ENCODE results near the gene CNOT6. TPM values are rescaled to one million over a fixed set of nuclear protein-coding genes. Genes with fewer than 3 reads are reported as not detected.
"Not testable (repeated sequence)": the region's sequence is repeated elsewhere in the genome, so short reads cannot be mapped to it uniquely, and the experiment has no call there.

CNOT6 gene
- total and polyA plus RNA-seq, 5 experiments from 2014 or later: 6.0 to 50.7 (median 11.1) TPM

DNA sequence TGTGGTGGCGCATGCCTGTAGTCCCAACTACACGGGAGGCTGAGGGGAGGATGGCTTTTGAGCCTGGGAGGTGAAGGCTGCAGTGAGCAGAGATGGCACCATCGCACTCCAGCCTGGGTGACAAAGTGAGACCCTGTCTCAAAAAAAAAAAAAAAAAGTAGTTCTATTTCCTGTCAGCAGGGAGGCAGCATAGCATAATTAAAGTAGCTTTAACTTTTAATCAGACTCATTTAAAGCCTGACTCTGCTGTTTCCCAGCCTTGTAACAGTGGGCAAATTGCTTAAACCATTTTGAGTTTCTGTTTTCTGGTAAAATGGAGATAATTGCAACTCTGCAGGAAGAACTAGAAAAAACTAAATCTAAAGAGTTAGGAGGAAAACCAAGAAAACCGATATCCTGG is 31.2 kb downstream of the CNOT6 start:
- peak; percentile 46 to 76 for ATAC-seq
- H3K27ac Mint-ChIP-seq: peak overlapping the region in 6 of 10 donors; percentile 63 to 80 (median 68)
- H3K36me3 Mint-ChIP-seq: peaks cover 5 to 29% (median 7%) of the 10 kb centered on the region in 3 donors
- peak overlapping the region in 4 of 10 donors; percentile 10 to 55 (median 30) for H3K4me3 Mint-ChIP-seq
- peaks cover 28 to 59% (median 59%) of the 10 kb centered on the region in 4 donors for H3K4me1 Mint-ChIP-seq
- POLR2A ChIA-PET: interaction anchor here (0.6 to 1.8 kb wide), 7 partner anchors 31 to 159 kb away, joined by 3 to 8 read pairs (median 4); partner anchors contain the start of genes CNOT6 and SCGB3A1
- no peaks in the 10 kb centered on the region for H3K9me3 Mint-ChIP-seq
- DNase-seq: peak in 3 of 10 donors; percentile 8 to 24 (median 21)
- H3K27me3 Mint-ChIP-seq: no peaks in the 10 kb centered on the region

DNA sequence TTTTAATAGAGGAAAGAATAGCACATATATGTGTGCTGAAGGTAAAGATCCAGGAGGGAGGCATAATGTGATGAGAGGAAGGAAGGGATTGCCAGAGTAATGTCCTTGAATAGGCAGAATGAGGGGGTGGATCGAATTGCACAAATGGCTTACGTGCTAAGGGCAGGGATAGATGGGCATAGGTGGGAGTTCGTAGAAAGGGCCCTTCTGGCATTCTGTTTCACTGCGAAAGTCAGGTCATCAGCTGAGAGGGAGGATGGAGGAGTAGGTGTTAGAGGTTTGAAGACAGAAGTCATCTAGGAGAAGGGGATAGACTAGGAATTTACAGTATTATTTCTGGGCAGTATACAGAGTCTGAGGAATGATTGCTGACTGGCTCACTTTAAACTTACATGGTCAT is 32.1 kb downstream of the CNOT6 start:
- Mint-ChIP-seq H3K9me3 (no peaks in the 10 kb centered on the region), H3K27me3 (no peaks in the 10 kb centered on the region), H3K27ac (peak overlapping the region in 3 of 10 donors; percentile 1 to 51 (median 22)), H3K4me3 (no peak overlapping the region), H3K36me3 (peaks cover 5 to 30% (median 7%) of the 10 kb centered on the region in 3 donors), H3K4me1 (peaks cover 28 to 55% (median 54%) of the 10 kb centered on the region in 4 donors)
- POLR2A ChIA-PET: interaction anchor here (0.7 to 1.5 kb wide), 3 partner anchors 40 to 193 kb away, joined by 3 to 5 read pairs (median 4); no protein-coding TSS in a partner anchor
- DNase-seq (no peak), ATAC-seq (no peak)

DNA sequence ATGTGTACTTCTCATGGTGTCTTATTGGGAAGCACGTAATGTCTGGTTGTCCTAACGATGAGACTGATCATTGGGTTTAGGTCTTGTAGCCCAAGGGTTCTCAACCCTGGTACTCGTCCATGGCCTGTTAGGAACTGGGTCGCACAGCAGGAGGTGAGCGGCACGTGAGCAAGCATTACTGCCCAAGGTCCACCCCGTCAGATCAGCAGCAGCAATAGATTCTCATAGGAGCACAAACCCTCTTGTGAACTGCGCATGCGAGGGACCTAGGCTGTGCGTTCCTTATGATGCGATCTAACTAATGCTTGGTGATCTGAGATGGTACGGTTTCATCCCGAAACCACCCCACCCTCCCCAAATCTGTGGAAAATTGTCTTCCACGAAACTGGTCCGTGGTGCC is 33.5 kb downstream of the CNOT6 start:
- H3K27ac Mint-ChIP-seq: peak overlapping the region in 2 of 10 donors; percentile 48 to 52
- DNase-seq (no peak), ATAC-seq (no peak)
- POLR2A ChIA-PET: no interaction called here
- H3K4me3 Mint-ChIP-seq: no peak overlapping the region
- H3K27me3 Mint-ChIP-seq: no peaks in the 10 kb centered on the region
- H3K4me1 Mint-ChIP-seq: peaks cover 27 to 46% (median 43%) of the 10 kb centered on the region in 4 donors
- no peaks in the 10 kb centered on the region for H3K9me3 Mint-ChIP-seq
- peaks cover 7 to 44% (median 15%) of the 10 kb centered on the region in 3 donors for H3K36me3 Mint-ChIP-seq

DNA sequence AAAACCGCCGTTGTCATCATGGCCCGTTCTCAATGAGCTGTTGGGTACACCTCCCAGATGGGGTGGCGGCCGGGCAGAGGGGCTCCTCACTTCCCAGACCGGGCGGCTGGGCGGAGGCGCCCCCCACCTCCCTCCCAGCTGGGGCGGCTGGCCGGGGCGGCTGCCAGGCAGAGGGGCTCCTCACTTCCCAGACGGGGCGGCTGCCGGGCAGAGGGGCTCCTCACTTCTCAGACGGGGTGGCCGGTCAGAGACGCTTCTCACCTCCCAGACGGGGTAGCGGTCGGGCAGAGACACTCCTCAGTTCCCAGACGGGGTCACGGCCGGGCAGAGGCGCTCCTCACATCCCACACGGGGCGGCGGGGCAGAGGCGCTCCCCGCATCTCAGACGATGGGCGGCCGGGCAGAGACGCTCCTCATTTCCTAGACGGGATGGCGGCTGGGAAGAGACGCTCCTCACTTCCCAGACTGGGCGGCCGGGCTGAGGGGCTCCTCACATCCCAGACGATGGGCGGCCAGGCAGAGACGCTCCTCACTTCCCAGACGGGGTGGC is 36.9 kb downstream of the CNOT6 start:
- ATAC-seq, H3K27ac Mint-ChIP-seq, DNase-seq, H3K9me3 Mint-ChIP-seq, POLR2A ChIA-PET, H3K4me3 Mint-ChIP-seq, H3K27me3 Mint-ChIP-seq: not testable (repeated sequence)
- Mint-ChIP-seq H3K4me1 (peaks cover 10 to 19% (median 14%) of the 10 kb centered on the region in 4 donors), H3K36me3 (peaks cover 7 to 68% (median 20%) of the 10 kb centered on the region in 3 donors)

DNA sequence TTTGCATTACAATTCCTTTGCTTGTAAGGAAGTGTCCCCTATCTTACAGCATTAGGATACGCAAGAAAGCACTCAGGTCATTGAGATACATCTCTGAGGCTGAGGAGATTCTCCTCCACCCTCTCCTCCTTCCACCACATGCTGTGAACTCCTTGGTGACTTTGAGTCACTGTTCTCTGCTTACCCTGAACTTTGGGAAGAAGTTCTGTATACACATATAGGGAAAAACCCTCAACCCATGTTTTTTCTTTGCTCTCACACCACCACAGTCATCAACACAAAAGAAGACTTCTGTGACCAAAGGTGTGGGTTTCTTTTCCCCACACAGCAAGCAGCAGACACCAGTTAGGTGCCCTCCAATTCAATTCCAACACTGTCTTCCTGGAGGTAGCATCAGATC is 38.1 kb downstream of the CNOT6 start:
- POLR2A ChIA-PET: no interaction called here
- ATAC-seq: no peak
- Mint-ChIP-seq H3K27me3 (no peaks in the 10 kb centered on the region), H3K4me1 (peaks cover 6 to 14% (median 9%) of the 10 kb centered on the region in 4 donors), H3K36me3 (peaks cover 7 to 71% (median 27%) of the 10 kb centered on the region in 3 donors), H3K4me3 (no peak overlapping the region), H3K27ac (peak overlapping the region in 6 of 10 donors; percentile 9 to 73 (median 48)), H3K9me3 (no peaks in the 10 kb centered on the region)
- DNase-seq: no peak

DNA sequence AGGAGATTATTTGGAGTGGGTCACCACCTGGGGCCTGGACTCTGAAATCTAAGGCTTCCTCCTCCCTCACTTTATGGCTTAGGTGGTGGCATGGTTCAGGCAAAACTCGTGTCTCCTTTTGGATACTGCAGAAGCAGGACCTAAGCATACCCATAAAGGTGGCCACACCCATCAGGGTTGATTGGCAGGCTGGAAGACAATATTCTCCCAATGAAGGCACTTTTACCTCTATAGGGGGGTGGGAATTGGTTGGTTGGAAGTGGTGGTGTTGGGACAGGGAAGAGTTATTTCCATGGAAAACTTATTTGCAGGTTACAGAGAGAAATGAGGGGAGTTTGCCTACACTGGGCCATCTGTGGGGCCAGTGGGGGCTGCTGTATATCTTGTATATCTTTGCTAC is 39.7 kb downstream of the CNOT6 start:
- DNase-seq (no peak), ATAC-seq (no peak)
- Mint-ChIP-seq H3K27ac (peak overlapping the region in 1 of 10 donors; percentile 59), H3K9me3 (no peaks in the 10 kb centered on the region), H3K36me3 (peaks cover 7 to 72% (median 29%) of the 10 kb centered on the region in 3 donors), H3K27me3 (no peaks in the 10 kb centered on the region), H3K4me3 (no peak overlapping the region), H3K4me1 (peaks cover 6 to 14% (median 8%) of the 10 kb centered on the region in 4 donors)
- POLR2A ChIA-PET: no interaction called here

DNA sequence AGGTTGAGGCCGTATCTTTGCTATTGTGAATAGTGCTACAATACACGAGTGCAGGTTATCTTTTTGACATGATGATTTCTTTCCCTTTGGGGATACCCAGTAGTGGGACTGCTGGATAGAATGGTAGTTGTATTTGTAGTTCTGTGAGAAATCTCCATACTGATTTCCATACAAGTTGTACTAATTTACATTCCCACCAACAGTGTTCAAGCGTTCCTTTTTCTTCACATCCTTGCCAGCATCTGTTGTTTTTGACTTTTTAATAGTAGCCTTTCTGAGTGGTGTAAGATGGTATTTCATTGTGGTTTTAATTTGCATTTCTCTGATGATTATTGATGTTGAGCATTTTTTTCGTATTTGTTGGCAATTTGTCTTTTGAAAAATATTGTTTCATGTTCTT is 41.4 kb downstream of the CNOT6 start:
- H3K4me1 Mint-ChIP-seq: peaks cover 6 to 20% (median 15%) of the 10 kb centered on the region in 4 donors
- H3K4me3 Mint-ChIP-seq: no peak overlapping the region
- POLR2A ChIA-PET: no interaction called here
- H3K27me3 Mint-ChIP-seq: no peaks in the 10 kb centered on the region
- no peak for ATAC-seq
- no peak for DNase-seq
- H3K9me3 Mint-ChIP-seq: no peaks in the 10 kb centered on the region
- no peak overlapping the region for H3K27ac Mint-ChIP-seq
- H3K36me3 Mint-ChIP-seq: peaks cover 4 to 70% (median 31%) of the 10 kb centered on the region in 3 donors

DNA sequence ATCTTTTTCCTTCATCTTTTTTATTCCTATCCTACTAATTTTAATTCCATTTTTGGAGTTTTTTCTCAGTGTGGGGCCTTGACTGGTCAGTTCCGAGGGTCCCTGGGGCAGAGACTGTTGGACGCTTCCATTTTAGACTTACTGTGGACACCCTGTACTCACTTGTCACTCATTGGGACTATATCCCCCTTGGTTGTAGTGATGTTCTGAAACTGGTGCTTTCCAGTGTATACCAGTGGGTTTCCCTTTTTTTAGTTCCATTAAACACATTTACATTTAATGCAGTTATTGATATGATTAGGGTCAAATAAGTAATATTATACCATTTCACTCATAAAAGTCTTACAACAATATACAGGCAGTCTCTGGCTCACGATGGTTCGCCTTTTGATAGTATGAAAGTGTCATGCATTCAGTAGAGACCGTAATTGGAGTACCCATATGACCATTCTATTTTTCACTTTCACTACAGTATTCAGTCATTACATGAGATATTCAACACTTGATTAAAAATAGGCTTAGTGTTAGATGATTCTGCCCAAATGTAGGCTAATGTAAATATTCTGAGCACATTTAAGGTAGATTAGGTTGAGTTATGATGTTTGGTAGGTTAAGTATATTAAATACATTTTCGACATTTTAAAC is 46.0 kb downstream of the CNOT6 start:
- no peaks in the 10 kb centered on the region for H3K27me3 Mint-ChIP-seq
- H3K27ac Mint-ChIP-seq: peak overlapping the region in 2 of 10 donors; percentile 40 to 60
- peaks cover 4 to 80% (median 38%) of the 10 kb centered on the region in 3 donors for H3K36me3 Mint-ChIP-seq
- ATAC-seq (no peak), DNase-seq (no peak)
- H3K4me3 Mint-ChIP-seq: no peak overlapping the region
- H3K4me1 Mint-ChIP-seq: peaks cover under 1 to 21% (median 18%) of the 10 kb centered on the region in 4 donors
- no peaks in the 10 kb centered on the region for H3K9me3 Mint-ChIP-seq
- POLR2A ChIA-PET: interaction anchor here (0.6 kb wide), 1 partner anchor 22 kb away, joined by 5 read pairs; no protein-coding TSS in a partner anchor

DNA sequence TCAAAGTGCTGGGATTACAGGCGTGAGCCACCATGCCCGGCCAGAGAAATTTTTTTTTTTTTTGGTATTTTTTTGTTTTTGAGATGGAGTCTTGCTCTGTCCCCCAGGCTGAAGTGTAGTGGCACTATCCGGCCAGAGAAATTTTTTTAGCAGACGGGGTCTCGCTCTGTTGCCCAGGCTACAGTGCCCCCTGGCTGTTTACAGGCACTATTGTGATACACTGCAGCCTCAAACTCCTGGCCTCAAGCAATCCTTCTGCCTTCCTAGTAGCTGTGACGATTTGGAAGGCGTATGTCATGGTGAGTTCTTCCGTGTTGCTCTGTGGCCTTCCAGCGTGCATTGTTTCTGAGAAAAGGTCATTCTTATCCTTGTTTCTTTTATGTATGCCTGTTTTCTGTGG is 47.5 kb downstream of the CNOT6 start:
- Mint-ChIP-seq H3K36me3 (peaks cover 4 to 83% (median 37%) of the 10 kb centered on the region in 3 donors), H3K27ac (peak overlapping the region in 2 of 10 donors; percentile 28 to 79), H3K9me3 (no peaks in the 10 kb centered on the region), H3K27me3 (no peaks in the 10 kb centered on the region), H3K4me3 (no peak overlapping the region), H3K4me1 (peaks cover 8 to 25% (median 23%) of the 10 kb centered on the region in 4 donors)
- no peak for DNase-seq
- no peak for ATAC-seq
- POLR2A ChIA-PET: interaction anchor here (0.6 to 0.7 kb wide), 3 partner anchors 88 to 126 kb away, joined by 3 to 4 read pairs (median 3); no protein-coding TSS in a partner anchor

DNA sequence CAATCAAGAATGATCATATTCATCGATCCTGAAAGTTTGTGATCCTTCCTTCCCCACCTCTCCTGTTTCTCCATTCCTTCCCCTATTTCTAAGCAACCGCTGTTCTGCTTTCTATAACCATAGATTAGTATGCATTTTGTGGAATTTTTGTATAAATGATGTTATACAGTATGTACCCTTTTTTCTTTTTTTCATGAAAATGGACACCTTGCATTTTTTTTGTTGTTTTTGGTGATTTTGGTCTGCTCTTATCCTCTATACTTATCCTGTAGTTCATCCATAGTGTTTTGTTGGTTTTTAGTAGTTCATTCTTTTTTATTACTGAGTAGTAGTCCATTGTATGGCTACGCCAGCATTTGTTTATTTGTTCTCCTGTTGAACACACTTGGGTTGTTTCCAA is 51.1 kb downstream of the CNOT6 start:
- Mint-ChIP-seq H3K4me3 (no peak overlapping the region), H3K27me3 (no peaks in the 10 kb centered on the region), H3K27ac (peak overlapping the region in 2 of 10 donors; percentile 21 to 37), H3K4me1 (peaks cover 12 to 29% (median 26%) of the 10 kb centered on the region in 4 donors), H3K9me3 (no peaks in the 10 kb centered on the region), H3K36me3 (peaks cover 0 to 85% (median 34%) of the 10 kb centered on the region in 3 donors)
- ATAC-seq: no peak
- DNase-seq: no peak
- POLR2A ChIA-PET: no interaction called here

DNA sequence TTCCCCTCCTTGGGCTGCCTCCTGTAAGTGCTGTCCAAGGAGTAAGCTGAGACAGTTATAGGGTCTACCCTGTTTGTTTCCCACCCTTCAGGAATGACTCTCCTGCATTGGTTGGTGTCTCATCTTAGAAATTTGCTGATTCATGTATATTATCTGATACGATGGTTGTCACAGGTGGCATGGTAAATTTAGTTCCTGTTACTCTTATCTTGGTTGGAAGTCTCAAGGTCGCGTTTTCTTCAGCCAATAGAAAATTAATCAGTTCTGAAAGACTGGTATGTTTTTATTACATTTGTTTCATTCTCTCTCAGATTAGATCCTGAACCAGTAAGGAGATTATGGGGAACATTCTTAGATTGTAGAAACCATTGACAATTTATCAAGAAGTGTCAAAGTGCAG is 54.4 kb downstream of the CNOT6 start:
- no peak for ATAC-seq
- POLR2A ChIA-PET: interaction anchor here (0.5 kb wide), 1 partner anchor 38 kb away, joined by 13 read pairs; no protein-coding TSS in a partner anchor

DNA sequence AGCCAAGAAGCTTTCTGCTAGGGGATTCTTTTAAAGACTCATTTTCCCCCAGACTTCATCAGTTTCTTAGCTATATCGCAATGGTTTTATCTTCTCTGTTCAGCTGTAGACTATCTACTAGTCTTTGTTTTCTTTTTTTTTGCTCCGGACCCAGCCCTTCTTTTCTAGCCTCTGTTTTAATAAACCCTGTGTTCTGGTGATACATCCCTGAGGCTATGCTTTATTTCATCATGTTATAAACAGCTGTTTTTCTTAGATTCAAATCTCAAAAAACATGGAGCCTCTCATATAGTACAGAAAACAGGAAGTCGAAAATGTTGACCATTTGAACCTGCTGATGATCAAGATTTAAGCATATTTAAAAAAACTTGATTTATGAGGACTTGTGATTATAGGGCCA is 59.4 kb downstream of the CNOT6 start:
- POLR2A ChIA-PET: interaction anchor here (0.8 kb wide), 1 partner anchor 9 kb away, joined by 5 read pairs; no protein-coding TSS in a partner anchor
- Mint-ChIP-seq H3K9me3 (no peaks in the 10 kb centered on the region), H3K4me1 (peaks cover 3 to 11% (median 7%) of the 10 kb centered on the region in 4 donors), H3K4me3 (no peak overlapping the region), H3K27ac (peak overlapping the region in 1 of 10 donors; percentile 69), H3K27me3 (no peaks in the 10 kb centered on the region), H3K36me3 (peaks cover 5 to 91% (median 44%) of the 10 kb centered on the region in 3 donors)
- ATAC-seq (no peak), DNase-seq (no peak)

More for the DNA sequence above, 54.4 kb downstream of the CNOT6 start:
- Mint-ChIP-seq H3K27ac (peak overlapping the region in 4 of 10 donors; percentile 41 to 85 (median 61)), H3K36me3 (peaks cover 4 to 87% (median 37%) of the 10 kb centered on the region in 3 donors), H3K9me3 (no peaks in the 10 kb centered on the region), H3K4me3 (no peak overlapping the region), H3K27me3 (no peaks in the 10 kb centered on the region), H3K4me1 (peaks cover 14 to 29% (median 21%) of the 10 kb centered on the region in 4 donors)
- no peak for DNase-seq

Data from naive thymus-derived CD8-positive, alpha-beta T cell (primary cell).